HG02610 (cell line): Measurements from ENCODE around the gene DFFA.
"Not testable (repeated sequence)": the region's sequence is repeated elsewhere in the genome, so short reads cannot be mapped to it uniquely, and the experiment has no call there.

Experiments used
- ATAC-seq: cut with Tn5 transposase; IDR thresholded peaks from one replicate; pipeline ENCODE4 v1.9.1; 2021; ENCODE audit warnings: mild to moderate bottlenecking, moderate library complexity; ENCODE audit not compliant: unreplicated experiment

Gene DFFA

GRCh38 chr1:10431070-10431730 lies 41.1 kb downstream of the DFFA start:
- no peak for ATAC-seq

GRCh38 chr1:10430216-10431069 lies 41.9 kb downstream of the DFFA start, which contains the start of gene CENPS:
Gene CENPS, plus strand, starts transcription at chr1:10430433. Its CDS starts 85 bp downstream, at chr1:10430518.
- peak; percentile 74 for ATAC-seq

GRCh38 chr1:10429868-10430215 lies 42.5 kb downstream of the DFFA start:
- no peak for ATAC-seq

GRCh38 chr1:10428984-10429383 lies 43.3 kb downstream of the DFFA start:
- no peak for ATAC-seq

GRCh38 chr1:10426535-10426848 lies 45.8 kb downstream of the DFFA start:
- ATAC-seq = not testable (repeated sequence)

GRCh38 chr1:10425826-10426534 lies 46.3 kb downstream of the DFFA start:
- ATAC-seq = not testable (repeated sequence)

GRCh38 chr1:10424651-10425050 lies 47.7 kb downstream of the DFFA start:
- ATAC-seq = no peak

- no peak for ATAC-seq
These were observed 48.3 kb downstream of the DFFA start for GRCh38 chr1:10424034-10424433.

- ATAC-seq = no peak
These were observed 50.7 kb downstream of the DFFA start for GRCh38 chr1:10421637-10422036.

- no peak for ATAC-seq
These were observed 53.0 kb downstream of the DFFA start for GRCh38 chr1:10419351-10419750.

- ATAC-seq = not testable (repeated sequence)
These were observed 53.6 kb downstream of the DFFA start for GRCh38 chr1:10418741-10419140.

GRCh38 chr1:10415967-10416366 lies 56.4 kb downstream of the DFFA start:
- not testable (repeated sequence) for ATAC-seq

GRCh38 chr1:10415211-10415930 lies 57.0 kb downstream of the DFFA start:
- no peak for ATAC-seq

- no peak for ATAC-seq
These were observed 65.1 kb downstream of the DFFA start for GRCh38 chr1:10407201-10407600.
